HG03196 (cell line): ENCODE data around the gene NECTIN1.

Experiments
- ATAC-seq: cut with Tn5 transposase; IDR thresholded peaks from one replicate; pipeline ENCODE4 v1.9.1; 2021; ENCODE audit not compliant: unreplicated experiment

Gene NECTIN1

DNA sequence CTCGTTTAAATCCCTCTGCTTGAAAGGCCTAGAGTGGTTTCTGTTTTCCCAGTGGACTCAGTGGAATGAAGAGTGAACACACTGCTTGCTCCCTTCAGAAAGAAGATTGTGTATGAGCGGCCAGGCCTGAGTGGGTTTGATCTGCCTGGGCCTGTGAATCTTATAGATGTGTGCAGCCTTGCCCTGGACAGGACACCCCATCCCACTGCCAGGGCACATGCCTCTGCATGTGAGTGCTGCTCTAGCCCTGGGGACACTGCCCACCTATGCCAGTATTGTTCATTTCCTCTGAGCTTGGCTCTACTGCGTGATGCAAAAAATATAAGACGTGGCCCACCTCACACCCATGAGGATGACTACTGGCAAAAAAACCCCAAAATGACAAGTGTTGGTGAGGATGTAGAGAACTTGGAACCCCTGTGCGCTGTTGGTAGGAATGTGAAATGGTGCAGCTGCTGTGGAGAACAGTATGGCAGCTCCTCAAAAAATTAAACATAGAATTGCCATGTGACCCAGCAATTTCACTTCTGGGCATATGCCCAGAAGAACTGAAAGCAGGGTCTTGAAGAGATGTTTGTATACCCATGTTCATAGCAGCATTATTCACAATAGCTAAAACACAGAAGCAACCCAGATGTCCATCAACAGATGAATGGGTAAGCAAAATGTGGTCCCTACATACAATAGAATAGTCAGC is 27.3 kb upstream of the NECTIN1 start:
- ATAC-seq: no peak

DNA sequence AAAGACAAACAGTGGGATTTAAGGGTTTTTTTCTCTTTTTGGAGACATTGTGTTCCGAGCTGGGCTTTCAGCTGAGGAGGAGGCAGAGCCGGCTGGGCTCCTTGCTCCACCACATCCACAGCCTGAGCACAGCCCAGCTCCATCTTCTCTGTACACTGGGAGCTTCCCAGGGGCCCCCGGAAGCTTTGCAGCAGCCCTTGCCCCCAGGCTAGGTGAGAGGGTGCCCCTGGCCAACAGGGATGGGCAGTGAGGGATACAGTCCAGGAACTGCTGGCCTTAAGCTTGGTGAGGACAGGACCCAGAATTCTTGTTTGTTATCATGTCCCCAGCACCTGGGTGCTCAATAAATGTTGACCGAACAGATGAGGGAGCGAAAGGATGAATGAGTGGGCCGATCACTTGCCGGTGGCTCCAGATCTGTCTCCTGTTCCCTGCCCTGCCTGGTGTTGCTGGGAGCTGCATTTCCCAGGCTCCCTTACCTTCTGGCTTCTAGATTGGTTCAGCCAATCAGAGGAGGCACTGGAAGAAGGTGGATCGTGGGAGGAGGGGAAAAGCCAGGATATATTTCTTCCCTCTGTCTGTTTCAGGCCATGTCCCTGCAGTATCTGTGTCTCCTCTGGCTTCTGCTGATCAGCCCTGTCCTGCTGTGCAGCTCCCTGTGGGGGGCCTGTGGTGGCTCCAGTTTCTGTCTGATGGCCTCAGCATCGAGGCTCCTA is 26.5 kb upstream of the NECTIN1 start:
- ATAC-seq: no peak

DNA sequence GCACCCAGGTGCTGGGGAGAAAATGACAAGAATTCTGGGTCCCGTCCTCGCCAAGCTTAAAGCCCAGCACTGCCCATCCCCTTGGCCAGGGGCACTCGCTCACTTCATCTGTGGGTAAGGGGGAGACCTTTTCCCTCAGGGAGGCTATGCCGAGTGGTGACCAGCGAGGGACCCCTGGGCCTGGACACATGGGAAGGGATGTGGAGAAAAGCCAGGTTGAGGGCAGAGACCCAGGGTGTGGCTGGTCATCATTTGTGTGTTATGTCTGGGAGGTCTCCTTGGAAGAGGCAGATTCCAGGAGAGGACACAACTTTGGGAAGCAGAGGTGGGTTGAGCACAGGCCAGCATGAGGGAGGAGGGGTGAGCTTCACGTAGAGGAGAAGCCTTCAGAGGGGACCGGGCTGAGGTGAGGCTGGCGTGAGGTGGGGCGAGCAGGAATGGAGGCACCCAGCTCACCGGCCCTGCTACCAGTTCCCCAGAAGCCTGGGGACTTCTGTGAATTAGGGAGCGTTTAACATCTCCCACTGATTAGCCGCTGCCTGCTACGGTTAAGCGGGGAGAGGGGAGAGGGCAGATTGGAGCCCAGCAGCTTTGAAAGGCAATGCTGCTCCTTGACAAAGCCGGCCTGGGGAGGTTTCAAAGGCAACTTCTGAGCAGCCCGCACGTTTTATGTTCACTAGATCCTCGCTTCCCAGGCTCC is 25.8 kb upstream of the NECTIN1 start:
- no peak for ATAC-seq

DNA sequence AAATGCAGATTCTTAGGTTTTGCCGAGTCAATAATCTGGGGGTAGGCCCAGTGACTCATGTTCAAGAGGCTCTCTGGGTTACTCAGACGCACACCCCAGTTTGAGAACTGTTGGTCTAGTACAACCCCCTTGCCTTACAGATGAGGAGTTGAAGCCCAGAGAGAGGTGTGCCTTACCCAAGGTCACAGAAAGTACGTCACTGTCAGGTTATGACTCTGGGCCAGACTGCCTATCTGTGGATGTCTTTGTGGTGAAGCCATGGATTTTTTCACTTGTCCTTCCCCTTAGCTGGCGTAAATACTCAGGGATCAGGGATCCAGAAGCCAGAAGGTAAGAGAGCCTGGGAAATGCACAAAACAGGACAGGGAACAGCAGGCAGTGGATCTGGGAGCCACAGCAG is 25.2 kb upstream of the NECTIN1 start:
- ATAC-seq: no peak

DNA sequence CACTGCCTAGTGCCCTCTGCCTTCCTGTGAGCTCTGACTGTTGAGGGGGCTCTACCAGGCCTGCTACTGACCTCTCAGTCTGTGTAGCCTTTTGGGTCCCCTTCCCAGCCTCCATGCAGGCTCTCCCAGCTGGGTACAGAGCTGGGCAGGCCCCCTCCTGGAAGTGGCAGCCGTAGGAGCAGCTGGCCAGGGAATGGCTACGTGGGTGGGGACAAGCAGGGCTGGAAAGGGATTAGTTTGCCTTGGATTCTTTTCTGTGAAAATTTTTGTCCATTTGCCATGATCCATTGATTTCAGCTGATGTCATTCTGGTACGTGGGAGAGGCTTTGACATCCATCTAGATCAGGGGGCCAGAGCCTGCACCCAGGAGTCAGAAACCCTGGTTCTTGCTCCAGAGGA is 23.9 kb upstream of the NECTIN1 start:
- ATAC-seq: no peak

DNA sequence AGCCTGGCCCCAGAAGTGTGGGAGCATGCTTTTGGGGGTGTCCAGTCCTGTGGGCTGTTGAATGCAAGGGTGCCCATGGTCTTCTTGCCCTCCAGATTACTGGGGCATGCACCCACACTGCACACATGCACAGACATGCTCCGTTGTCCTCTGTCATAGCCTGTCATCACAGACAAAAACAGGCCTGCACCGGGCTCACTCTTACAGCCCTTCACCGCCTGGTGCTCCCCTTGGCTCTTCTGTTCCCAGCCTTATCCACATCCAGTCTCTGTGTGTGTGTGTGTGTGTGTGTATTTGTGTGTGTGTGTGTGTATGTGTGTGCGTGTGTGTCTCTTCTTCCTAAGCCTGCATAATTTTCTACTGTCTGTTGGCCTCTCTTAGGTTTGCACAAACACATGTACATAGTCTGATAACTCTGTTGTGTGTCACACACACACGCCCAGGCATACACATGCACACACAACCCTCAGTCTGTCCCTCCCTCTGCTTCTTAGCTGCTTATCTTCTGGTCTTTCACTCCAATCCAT is 23.4 kb upstream of the NECTIN1 start:
- ATAC-seq: peak; percentile 20

DNA sequence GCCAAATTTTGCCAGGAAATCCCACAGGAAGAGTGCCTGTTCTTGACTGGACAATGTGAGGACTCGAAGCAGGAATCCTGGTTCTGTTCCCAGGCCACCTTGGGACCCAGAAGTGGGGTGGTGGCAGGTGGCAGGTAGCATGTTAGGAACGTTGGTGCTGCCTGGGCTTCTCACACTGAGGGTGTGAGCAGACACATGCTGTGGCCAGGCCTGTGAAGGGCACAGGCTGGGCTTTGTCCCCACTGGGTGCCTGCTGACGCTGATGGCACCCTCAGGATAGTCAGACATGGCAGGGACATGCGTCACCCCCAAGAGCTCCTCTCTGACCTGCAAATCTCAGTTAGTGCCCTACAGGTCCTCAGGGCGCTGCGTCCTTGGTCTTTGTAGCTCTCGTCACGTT is 21.1 kb upstream of the NECTIN1 start:
- ATAC-seq: no peak

DNA sequence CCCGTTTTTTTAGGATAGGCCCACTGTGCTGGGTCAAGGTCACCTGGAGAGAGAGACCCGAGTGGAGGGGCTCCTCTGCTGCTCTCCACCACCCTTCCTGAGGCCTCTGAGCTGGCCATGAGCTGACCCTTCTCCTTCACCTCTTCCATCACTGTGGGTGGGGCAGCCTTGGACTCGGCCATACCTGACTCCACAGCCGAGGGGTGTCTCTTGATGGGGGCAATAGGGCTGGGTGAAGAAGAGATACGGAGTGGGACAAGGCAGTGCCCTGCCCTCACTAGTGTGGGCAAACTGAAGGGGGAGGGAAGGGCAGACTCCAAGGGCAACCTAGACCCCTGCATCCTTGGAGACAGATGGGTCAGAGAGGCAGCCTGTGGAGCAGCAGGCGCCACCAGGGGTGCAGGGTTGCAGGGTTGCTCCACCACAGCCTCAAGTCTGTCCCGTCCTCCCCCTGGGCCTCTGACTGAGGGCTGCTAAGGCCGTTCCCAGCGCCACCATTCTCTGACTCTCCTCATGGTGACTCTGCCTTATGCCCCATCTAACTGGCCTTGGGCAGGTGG is 20.1 kb upstream of the NECTIN1 start:
- no peak for ATAC-seq

DNA sequence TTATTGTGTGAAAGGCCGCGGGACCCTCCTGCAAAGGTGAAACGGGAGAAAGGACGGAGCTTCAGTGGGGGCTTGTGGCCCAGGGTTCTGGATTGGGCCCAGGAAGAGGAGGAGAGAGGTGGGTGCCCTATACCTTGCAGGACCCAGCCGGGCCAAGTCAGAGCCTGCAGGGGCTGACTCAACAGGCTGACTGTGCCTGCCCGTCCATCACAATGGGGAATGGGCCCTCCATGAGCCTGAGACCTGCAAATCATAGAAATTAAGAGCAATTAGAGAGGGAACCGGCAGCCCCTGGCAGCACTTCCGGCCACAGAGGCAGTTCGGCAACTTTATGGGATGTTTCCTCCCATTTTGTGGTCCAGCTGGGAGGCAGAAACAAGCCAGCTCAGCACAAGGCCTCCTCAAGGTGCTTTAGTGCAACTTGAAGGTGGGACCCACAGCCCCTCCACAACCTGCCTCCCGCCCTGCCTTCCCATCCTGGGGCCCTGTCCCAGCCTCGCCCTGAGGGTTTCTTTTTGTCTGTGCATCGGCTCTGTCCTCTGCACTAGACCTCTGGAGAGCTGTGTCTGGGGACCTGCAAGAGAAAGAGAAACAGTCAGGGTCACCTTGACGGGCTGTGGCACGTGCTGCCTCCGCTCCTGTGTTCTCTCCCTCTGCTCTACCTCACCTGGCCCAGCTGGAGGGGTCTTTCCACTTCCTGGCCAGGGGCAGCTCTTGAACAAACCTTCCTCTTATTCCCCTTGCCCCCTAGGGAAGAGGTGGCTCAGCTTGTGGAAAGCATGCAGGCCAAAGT is 19.1 kb upstream of the NECTIN1 start:
- no peak for ATAC-seq

DNA sequence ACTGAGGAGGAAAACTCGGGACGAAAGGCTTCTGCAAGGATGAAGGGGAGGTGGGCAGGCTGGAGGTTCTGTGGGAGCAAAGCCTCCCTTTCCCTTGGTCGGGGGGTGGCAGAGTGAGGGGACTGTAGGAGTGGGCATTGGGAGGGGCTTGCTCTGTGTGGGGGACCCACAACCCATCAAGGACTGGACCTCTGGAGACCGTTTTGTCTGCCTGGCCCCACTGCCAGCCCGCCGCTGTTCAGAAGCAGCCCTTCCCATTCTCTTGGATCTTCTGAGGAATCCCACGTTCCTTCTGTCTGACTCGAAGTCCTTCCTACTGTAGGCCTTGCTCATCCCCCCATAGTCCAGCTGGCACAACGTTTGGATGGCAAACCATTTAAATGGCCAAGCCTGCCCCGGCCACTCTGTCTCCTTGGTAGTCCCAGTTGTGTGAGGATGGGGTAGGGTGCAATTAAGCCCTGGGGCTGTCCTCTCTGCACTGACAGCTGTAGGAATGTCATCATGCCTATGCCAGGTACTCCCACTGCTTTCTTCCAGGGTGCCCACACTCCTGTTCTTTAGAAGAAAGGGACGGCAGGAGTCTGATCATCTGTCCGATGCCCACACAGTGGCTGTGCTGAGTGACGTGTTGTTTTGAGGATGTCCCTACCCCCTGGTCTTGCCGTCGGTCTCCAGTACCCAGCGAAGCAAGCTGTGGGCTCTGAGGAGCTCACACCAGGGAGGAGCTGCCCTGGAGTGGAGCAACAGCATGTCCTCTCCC is 17.0 kb upstream of the NECTIN1 start:
- ATAC-seq: no peak

DNA sequence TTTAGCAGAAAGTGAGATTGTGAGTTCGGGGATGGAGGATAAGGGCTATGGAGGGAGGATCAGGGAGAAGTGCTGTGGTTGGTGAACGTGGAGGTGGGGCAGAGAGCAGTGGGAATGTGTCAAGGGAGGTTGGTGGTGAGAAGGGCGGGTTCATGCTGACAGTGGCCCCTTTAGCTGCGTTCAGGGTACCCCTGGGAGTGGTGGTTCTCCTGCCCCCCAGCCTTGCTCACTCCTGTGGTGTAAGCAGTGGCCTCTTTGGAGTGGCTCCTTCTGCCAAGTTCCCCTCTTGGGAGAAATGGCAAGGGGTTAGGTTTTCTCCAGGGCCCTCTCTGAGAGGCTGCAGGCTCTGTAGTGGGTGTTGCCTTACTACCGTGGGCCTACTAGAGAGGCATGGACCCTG is 16.1 kb upstream of the NECTIN1 start:
- ATAC-seq: no peak

DNA sequence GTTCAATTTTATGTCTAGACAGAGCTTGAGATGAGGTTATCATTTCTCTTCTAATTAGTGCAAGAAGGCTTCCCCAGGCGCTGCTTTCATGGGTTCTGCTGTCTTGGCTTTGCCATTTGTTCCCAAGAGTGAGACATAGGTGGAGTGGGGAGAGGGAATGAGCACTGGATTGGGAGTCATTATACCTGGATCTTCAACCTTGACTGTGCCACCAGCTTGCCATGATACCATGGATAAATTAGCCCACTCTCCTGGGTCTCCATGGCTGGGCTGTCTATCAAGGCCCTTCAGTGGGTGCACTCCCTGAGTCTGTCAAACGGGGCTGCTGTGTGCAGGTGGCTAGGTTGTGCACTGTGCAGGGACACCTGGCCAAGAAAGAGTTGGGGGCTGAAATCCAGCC is 15.6 kb upstream of the NECTIN1 start:
- no peak for ATAC-seq

DNA sequence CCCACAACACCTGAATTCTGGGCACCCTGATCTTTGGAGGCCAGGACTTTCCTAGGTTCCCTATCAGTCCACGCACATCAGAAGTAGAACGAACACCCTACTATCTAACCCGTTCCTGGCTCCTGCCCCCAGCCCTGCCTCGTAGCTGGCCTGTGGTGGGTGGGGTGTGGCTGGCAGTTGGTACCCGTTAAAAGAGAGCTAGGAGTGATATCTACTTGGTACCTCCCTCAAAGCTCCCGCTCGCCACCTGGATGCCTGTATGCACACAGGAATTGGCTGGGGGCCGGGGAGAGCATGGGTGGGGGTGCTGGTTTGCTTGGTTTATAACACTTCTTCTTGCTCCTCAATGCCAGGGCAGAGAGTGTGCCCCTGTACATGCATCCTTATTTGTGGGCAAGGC is 14.0 kb upstream of the NECTIN1 start:
- no peak for ATAC-seq

DNA sequence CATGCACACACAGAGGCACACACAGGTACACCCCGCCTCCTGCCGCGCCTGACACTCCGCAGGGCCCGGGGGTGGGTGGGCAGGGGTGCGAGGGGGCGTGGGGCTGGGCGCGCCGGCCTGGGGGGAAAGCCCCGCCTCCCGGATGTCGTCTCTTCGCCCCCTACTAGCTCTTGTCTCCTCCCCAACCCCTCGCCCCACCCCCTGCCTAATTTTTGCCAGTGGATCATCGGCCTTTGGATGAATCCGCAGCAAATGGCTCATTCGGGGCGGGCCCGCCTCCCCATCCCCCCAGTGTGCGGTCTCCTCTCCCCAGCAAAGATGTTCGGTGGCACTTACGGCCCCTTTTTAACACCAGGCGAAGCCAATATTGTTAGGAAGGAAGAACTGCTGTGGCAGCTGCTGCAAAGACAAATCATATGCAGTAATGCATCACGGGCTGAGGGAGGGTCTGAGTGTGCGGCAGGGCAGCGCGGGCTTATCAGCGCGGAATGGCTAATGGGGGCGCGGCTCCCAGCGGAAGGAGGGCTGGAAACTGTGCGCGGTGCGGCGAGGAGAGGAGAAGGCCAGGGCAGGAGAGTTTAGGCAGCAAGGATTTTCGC is 13.4 kb upstream of the NECTIN1 start:
- no peak for ATAC-seq

DNA sequence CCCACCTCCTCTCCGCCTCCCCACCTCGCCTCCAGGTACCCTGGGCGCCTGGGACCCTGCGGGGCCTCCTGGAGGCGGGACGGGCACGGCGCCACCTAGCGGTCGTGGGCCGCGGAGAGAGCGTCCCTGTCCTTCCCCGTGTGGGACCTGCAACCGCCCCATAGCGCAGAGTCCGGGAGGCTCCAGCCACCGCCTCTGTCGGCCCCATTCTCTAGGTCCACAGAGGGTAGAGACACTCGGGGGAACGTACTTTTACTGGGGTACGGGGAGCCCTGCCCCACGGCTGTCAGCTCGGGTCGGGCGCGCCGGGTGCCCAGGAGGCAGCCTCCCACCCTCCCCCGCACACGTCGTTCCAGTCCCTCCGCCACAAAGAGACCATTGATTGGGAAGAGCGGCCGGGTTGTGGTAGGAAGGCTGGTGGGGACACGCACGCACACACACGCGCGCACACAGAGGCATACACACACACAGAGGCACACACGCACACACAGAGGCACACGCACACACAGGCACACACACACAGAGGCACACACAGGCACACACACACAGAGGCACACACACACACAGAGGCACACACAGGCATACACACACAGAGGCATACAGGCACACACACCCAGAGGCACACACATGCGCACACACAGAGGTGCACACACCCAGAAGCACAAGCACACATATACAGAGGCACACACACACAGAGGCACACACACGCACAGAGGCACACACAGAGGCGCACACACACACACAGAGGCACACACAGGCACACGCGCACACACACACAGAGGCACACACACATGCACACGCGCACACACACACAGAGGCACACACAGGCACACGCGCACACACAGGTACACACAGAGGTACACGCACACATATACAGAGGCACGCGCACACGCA is 12.6 kb upstream of the NECTIN1 start:
- no peak for ATAC-seq

DNA sequence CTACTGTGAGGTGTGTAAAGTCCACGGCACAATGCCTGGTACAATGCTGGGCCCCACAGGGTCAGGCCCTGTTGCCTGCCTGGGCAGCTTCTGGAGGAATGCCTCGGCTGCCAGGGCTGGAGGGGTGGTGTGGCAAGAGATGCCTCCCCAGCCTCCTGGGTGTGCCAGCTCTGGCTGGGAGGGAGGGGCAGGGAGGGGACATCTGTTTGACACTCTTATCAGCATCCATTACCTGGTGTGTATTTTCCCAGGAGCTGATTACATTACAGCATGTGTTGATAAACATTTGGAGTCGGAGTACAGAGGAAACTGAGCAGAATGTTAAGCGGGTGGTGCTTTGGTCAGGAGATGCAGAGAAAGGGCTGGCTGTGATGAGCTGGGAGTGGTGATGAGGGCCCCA is 11.0 kb upstream of the NECTIN1 start:
- ATAC-seq: no peak

DNA sequence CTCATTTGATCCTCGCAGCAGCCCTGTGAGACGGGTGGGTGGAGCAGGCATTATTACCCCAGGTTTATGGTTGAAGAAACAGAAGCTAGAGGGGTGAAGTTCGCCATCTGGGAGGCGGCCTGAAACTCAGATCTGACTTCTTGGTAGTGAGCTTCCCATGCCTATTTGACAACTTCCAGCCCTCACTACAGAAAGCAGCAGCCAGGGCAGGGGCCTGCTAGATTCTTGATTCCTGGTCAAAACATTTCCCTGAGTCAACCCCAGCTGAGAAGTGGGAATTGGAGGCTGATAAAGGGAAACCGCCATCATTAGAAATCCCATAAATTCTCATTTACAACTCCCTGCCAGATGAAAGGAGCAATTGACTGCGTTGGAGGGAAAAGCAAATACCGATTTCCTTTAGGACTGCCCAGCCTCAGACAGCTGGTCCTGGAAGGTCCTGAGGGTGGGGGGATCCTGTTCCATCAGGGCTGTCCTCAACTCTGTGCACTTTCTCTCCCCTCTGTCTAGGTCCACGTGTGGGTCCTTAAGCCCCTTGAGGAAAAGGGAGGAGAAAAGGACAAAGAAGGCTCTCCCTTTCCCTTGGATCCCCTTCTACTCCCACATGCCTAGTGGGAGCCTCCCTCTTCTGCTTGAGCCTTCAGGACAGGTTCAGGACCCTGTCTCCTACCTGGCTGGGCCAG is 10.2 kb upstream of the NECTIN1 start:
- ATAC-seq: no peak

DNA sequence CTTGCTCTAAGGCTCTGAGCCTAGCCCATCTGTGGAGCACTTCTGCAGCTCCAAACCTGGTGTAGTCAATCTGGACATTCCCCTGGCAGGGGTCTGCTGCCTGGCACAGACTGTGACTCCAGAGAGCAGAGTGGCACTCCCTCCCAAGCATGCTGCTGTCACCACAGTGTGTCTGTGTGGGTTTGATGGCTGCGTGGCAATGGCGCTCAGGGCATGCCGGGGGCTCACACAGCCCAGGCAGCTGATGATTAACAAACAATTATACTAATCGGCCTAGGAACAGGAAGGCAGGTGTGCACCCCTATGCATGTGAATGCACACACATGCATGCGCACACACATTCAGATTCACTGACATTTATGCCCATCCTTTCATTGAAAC is 9.0 kb upstream of the NECTIN1 start:
- ATAC-seq: no peak
